ENCODE data around the gene PARP16.
"Not testable (repeated sequence)": the region's sequence is repeated elsewhere in the genome, so short reads cannot be mapped to it uniquely, and the experiment has no call there.

The PARP16 gene

GRCh38 chr15:65231306-65231705 lies 55.4 kb downstream of the PARP16 start:
- DNase-seq: no peak

- not testable (repeated sequence) for DNase-seq
Observed at GRCh38 chr15:65226901-65227300, 59.8 kb downstream of the PARP16 start.

GRCh38 chr15:65226221-65226620 lies 60.5 kb downstream of the PARP16 start:
- no peak for DNase-seq

- DNase-seq: no peak
Observed at GRCh38 chr15:65223996-65224395, 62.7 kb downstream of the PARP16 start.

GRCh38 chr15:65222891-65223290 lies 63.8 kb downstream of the PARP16 start:
- DNase-seq: no peak

GRCh38 chr15:65221697-65222096 lies 65.0 kb downstream of the PARP16 start:
- no peak for DNase-seq

GRCh38 chr15:65219137-65219536 lies 67.5 kb downstream of the PARP16 start:
- DNase-seq: no peak

GRCh38 chr15:65217526-65218482 lies 68.9 kb downstream of the PARP16 start:
- no peak for DNase-seq

GRCh38 chr15:65215496-65215895 lies 71.2 kb downstream of the PARP16 start:
- no peak for DNase-seq

GRCh38 chr15:65214010-65214409 lies 72.7 kb downstream of the PARP16 start:
- no peak for DNase-seq

GRCh38 chr15:65213241-65213640 lies 73.4 kb downstream of the PARP16 start:
- no peak for DNase-seq

GRCh38 chr15:65212097-65212496 lies 74.6 kb downstream of the PARP16 start:
- no peak for DNase-seq

GRCh38 chr15:65211482-65211982 lies 75.2 kb downstream of the PARP16 start:
- DNase-seq: no peak

GRCh38 chr15:65210770-65211481 lies 75.8 kb downstream of the PARP16 start, which contains the start of gene CILP:
CILP (minus strand) TSS chr15:65211473; CDS start chr15:65209755, 1,718 bp downstream.
- no peak for DNase-seq

GRCh38 chr15:65209701-65210643 lies 76.7 kb downstream of the PARP16 start:
- DNase-seq: no peak

- DNase-seq: no peak
Observed at GRCh38 chr15:65208647-65209046, 78.0 kb downstream of the PARP16 start.
